ENCODE data around the gene C19orf25.

C19orf25 gene

GRCh38 chr19:1496714-1497577 lies 17.9 kb upstream of the C19orf25 start:
- no peak for DNase-seq (ENCODE audit: low read depth in 2 of 2)

- no peak for DNase-seq (ENCODE audit: low read depth in 2 of 2)
Observed at GRCh38 chr19:1495799-1496713, 17.0 kb upstream of the C19orf25 start.

DNA sequence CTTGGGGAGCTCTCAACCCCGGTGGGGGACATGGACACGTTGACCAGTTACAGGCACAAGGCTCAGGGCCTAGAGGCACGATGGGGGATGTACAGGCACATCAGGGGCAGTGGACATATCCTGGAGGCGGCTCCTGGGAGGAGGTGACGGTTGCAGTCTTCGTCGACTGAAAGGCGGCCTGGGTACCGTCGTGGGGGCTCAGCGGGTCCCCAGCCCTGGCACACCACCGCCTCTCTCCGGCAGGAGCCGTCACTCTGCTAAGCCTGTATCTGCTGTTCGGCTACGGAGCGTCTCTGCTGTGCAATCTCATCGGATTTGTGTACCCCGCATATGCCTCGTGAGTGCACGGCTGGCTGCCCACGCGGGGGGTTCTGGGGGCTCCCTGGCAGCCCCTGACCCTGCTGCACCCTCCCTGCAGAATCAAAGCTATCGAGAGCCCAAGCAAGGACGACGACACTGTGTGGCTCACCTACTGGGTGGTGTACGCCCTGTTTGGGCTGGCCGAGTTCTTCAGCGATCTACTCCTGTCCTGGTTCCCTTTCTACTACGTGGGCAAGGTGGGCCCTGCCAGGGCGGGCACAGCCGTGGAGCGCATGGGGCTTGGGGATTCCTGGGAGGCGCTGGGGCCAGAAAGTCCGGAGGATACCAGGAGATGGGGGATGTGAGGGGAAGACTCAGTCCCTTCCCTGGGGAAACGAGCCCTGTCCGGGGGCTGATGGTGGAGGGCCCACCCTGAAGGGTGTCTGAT lies 16.2 kb upstream of the C19orf25 start:
- DNase-seq (ENCODE audit: low read depth in 2 of 2) = no peak

DNA sequence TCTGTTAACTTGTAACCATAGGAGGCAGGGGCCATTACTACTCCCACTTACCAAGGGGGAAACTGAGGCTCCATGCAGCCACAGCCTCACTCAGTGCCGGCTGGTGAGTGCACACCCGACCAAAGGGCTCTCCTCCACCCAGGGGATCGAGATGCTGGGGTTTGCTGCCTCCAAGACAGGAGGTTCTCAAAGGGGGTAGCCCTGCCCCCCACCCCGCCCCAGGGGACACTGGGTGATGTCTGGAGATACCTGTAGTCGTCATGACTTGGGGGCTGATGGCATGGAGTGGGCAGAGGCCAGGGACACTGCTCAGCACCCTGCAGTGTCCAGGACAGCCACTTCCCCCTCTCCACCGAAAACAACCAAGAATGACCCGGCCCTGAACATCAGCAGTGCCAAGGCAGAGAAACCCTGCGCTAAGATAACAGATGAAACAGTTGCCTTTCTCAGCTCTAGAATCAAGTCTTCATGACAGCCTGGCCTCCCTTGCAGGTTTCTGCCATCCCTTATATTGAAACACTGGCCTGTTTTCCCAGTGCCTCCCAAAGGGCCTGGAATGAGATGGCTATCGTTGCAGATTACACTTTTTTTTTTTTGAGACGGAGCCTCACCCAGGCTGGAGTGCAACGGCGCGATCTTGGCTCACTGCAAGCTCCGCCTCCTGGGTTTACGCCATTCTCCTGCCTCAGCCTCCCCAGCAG lies 15.2 kb upstream of the C19orf25 start:
- DNase-seq (ENCODE audit: low read depth in 2 of 2) = no peak

GRCh38 chr19:1492474-1493006 lies 13.5 kb upstream of the C19orf25 start:
- DNase-seq (ENCODE audit: low read depth in 2 of 2) = no peak

GRCh38 chr19:1491849-1492170 lies 12.8 kb upstream of the C19orf25 start:
- no peak for DNase-seq (ENCODE audit: low read depth in 2 of 2)

- DNase-seq (ENCODE audit: low read depth in 2 of 2) = no peak
Observed at GRCh38 chr19:1491114-1491848, 12.3 kb upstream of the C19orf25 start, which contains the start of gene REEP6. Gene REEP6 (plus strand): TSS chr19:1491181. CDS start chr19:1491270, 89 bp downstream.

DNA sequence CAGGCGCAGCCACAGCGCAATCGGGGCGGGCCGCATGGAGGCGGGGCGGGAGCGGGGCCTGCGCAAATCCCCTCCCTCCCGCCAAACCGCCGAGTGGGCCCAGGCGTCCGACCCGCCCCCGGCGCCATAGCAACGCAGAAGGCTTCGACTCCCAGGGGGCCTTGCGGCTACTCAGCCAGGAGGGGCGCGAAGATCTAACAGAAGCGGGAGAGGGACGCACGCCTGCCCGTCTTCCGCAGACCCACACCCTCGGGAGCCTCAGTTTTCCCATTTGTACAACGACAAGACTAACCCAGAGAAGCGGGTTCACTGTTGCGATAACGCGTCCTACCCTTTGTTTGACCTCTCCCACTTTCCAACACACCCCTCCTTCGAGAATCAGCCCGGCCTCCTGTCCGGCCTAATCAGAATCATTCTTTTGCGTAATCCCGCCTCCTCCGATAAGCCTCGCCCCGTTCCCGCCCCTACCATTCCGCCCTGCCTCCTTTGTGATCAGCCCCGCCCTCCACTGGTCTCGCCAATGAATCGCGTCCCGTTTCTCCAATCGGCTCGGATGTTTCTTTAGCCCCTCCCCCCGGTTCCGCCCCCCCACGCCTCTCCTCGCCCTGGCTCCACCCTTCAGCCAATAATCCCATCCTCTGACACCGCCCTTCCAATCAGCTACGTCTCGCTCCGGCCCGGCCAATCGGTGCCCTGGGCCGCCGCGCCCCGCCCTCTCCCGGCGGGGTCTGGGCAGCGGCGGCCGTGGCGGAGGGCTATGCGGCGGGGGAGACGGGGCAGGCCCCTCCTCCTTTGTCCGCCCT lies 11.5 kb upstream of the C19orf25 start, which contains the start of gene PCSK4:
Gene PCSK4, minus strand, starts transcription at position 40 of the 803 bp plus-strand sequence. Its CDS starts 4 bp downstream, at position 36.
- peak; percentile 97 for DNase-seq (ENCODE audit: low read depth in 2 of 2)

GRCh38 chr19:1489463-1490310 lies 10.7 kb upstream of the C19orf25 start:
- no peak for DNase-seq (ENCODE audit: low read depth in 2 of 2)

GRCh38 chr19:1488282-1488601 lies 9.2 kb upstream of the C19orf25 start:
- DNase-seq (ENCODE audit: low read depth in 2 of 2) = no peak

DNA sequence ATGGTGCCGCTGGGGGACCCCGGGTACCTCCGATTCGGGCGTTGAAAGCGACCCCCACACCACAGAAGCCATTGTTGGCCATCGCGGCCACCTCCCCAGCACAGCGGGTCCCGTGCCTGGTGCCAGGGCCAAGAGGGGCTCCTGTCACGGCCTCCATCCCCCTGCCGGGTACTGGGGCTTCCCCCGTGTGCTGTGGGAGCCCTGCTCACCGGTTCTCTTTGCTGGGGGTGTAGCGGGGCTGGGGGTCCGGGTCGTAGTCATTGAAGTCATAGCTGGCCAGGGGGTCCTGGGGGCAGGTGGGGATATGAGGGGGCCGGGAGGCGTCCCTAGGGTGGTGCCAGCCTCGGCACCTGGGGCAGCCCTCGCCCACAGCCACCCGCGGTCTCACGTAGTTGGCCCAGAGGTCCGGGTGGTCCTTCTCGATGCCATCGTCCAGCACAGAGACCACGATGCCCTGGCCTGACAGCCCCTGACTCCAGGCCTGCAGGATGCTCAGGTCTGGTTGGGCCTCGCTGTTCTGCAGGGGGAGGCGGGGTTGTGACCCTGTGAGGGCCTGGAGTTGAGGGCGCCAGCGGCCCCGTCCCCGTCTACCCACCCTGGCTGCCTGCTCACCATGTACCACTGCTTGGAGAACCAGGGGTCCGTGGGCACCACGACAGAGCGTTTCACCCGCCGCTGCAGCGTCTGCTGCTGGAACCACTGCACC lies 8.7 kb upstream of the C19orf25 start:
- no peak for DNase-seq (ENCODE audit: low read depth in 2 of 2)

- DNase-seq (ENCODE audit: low read depth in 2 of 2) = no peak
Observed at GRCh38 chr19:1486720-1487575, 7.9 kb upstream of the C19orf25 start.

DNA sequence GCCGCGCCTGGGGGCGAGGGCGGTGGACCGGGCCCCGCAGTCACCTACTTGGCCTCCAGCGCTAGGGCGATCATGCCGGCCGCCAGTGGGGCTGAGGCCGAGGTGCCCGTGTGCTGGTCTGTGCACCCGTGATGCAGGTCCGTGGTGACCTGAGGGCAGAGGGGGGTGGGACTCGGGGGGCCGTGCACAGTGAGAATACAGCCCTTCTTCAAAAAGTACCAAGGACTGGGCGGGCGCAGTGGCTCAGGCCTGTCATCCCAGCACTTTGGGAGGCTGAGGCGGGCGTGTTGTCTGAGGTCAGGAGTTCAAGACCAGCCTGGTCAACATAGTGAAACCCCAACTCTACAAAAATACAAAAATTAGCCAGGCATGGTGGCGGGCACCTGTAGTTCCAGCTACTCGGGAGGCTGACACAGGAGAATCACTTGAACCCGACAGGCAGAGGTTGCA lies 5.0 kb upstream of the C19orf25 start:
- no peak for DNase-seq (ENCODE audit: low read depth in 2 of 2)

GRCh38 chr19:1483131-1483978 lies 4.3 kb upstream of the C19orf25 start:
- DNase-seq (ENCODE audit: low read depth in 2 of 2) = no peak

DNA sequence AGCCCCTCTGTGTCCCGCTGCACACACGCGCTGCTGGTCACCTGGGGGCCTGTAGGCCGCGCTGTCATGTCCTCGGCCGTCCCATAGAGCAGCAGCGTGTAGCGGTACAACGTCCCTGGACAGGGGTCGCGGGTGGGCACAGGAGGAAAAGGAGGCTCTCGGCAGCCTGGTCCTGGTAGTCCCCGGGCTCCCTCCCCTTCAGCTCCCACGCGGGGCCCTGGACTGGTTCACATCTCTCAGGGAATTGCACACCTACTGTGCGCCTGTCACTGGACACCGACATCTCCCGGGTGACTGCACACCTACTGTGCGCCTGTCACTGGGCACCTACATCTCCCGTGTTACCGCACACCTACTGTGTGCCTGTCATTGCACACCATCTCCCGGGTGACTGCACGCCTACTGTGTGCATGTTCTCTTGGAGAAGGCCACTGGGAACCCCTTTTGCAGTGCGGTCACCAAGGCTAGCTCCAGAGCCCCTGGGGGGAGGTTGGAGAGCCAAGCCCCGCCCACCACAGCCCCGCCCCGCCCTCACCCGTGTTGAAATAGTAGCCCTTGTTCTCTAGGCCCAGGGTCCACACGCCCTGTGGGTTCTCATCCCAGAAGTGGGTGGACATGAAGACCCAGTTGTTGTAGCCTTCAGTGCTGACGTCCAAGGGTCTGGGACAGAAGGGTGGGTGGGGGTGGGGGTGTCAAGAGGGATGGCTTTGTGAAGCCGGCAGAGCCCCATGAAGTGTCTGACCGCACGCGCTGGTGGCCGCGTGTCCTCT lies 3.5 kb upstream of the C19orf25 start:
- no peak for DNase-seq (ENCODE audit: low read depth in 2 of 2)
